HG03520 (cell line): ENCODE data around the gene TP53I13.
A peak's percentile ranks its signal among the peaks of the same experiment; 100 is the strongest.

Experiments used
- ATAC-seq: cut with Tn5 transposase; IDR thresholded peaks from one replicate; pipeline ENCODE4 v1.9.1; 2021; ENCODE audit warnings: mild to moderate bottlenecking, moderate library complexity; ENCODE audit not compliant: unreplicated experiment

Gene TP53I13

GRCh38 chr17:29566473-29567303, 1.8 kb upstream of the TP53I13 start, which contains the start of gene ABHD15:
TSS of gene ABHD15 (minus strand) at chr17:29567037. CDS start at chr17:29566966, 71 bp downstream.
- ATAC-seq, result no peak

DNA sequence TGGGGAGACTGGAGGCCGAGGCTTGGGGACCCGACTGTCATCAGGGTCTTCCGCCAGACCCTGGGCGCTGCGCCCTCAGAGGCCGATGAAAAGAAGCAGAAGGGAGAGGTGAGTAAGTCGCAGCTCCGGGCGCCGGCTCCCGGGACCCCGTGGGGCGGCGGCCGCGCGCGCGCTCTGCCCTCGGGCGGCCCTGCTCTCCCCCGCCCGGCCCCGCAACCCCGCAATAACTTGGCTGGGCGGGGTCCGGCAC, 1.3 kb upstream of the TP53I13 start:
- ATAC-seq, result no peak

GRCh38 chr17:29567554-29568330, 759 bp upstream of the TP53I13 start:
- peak; percentile 44 for ATAC-seq

- no peak for ATAC-seq
Measured at GRCh38 chr17:29569245-29569950, 897 bp downstream of the TP53I13 start.

GRCh38 chr17:29570521-29570920, 2.0 kb downstream of the TP53I13 start:
- no peak for ATAC-seq

- ATAC-seq, result no peak
Measured at GRCh38 chr17:29571486-29571882, 3.0 kb downstream of the TP53I13 start.

GRCh38 chr17:29571883-29572681, 3.6 kb downstream of the TP53I13 start:
- no peak for ATAC-seq

- no peak for ATAC-seq
Measured at GRCh38 chr17:29572691-29573557, 4.4 kb downstream of the TP53I13 start.

DNA sequence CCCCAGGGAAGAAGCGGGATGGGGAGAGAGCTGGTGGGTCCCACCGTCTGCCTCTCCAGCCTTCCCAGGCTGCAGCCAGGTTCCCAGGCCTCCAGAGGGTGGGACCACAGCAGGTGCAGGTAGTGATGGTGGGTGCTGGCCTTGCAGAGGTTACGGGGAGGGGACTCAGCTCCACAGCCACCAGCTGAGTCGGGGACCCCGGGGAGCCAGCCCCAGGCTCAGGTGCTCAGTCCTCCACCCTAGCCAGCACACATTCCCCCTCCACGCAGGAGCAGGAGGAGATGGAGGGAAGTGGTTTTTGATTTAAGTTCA, 5.0 kb downstream of the TP53I13 start:
- ATAC-seq, result no peak

DNA sequence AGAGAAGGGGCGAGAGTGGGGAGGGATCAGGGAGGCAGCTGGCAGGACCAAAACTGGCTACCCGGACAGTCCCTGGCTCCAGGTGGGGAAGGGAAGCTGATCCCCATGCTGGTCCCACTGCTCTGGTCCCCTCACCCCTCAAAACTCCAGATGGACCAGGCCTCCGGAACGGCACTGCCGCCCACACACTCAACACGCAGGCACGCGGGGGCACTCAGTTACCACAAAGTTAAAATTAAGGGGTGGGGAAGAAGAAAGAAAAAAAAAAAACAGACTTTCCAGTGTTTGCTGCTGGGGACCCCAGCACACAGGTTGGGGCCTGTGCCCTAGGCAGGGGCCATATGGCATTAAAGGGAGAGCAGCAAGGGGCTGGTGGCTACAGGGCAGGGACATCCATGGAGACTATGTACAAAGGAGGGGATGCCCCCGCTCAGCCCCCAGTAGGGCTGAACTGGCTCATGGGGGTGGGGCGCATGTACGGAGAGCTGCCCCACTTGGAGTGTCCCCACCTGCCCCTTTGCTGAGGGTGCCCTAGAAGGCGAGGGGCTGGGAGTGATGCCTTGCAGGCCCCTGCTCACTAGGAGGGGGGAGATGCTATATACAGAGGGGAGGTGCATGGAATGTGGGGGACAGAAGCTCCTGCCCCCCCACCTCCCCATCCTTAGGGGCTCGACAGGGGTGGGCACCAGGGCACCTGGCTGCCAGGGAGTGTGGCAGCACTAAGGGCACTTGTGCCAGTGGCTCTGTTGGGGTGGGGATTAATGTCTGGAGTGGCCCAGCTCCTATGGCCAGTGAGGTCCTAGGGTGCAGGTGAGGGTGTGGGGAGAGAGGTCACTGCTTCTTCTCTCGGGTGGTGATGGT, 5.6 kb downstream of the TP53I13 start:
- ATAC-seq, result no peak

DNA sequence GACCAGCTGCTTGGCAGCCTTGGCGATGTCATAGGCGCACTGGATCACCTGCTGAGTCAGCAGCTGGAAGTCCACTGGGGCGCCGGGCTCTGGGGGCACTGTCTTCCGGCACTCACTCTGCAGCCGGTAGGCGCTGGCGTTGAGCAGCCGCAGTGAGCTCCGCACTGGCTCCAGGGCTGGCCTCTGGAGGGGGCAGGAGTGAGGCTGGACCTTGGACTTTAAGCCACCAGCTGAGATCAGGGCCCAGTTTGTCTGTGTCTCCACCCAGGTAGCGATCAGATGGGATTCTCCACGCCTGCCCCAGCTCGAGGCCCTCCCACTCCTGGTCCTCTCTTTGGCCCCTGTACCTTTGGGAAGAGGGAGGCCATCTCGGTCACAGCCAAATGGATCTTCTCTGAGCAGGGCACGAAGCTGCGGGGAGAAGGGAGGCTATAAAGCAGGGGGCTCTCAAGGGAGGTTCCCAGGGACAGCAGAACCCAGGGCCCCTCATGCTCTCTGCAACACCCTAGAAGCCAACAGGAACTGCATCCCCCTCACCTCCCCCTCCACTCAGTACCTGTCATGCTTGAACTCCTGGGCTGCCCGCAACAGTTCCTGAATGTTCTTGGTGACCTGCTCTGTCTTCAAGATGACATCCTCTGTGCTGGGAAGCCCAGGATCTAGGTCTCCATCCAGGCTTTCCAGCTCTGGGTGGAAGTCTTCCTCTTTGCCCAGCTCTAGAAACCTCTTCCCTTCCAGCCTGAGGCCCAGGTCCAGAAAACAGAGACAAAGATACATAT, 6.4 kb downstream of the TP53I13 start:
- ATAC-seq, result no peak

DNA sequence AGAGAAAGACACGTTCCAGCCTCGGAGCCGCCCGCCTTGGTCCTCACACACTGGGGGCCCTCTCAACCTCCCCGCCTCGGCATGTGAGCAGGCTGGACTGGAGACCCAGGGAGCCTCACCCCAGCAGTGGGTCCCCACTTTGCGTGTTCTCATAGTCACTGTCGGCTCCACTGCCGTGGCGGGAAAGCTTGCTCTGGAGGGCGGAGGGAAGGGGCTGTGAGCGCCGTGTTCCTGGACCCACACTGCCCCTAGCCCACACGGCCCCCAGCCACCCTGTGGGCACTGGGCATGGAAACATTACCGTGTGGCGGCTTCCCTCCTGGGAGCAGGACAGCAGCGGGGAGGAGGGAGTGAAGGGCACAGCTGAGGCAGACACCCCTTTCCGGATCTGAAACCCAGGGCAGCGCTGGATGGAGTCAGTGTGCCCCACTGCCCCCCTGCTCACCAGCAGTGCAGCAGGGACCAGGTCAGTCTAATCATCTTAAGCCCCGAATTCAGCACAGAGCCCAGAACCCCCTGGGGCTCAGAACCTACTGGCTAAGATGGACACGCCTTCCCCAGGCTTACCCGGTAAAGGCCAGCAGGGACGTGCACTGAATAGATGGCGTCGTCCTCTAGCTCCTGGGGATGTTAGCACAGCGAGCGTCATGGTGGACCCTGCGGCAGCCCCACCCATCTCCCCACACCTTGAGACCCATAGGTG, 7.2 kb downstream of the TP53I13 start:
- no peak for ATAC-seq

GRCh38 chr17:29576214-29577000, 7.9 kb downstream of the TP53I13 start:
- no peak for ATAC-seq

DNA sequence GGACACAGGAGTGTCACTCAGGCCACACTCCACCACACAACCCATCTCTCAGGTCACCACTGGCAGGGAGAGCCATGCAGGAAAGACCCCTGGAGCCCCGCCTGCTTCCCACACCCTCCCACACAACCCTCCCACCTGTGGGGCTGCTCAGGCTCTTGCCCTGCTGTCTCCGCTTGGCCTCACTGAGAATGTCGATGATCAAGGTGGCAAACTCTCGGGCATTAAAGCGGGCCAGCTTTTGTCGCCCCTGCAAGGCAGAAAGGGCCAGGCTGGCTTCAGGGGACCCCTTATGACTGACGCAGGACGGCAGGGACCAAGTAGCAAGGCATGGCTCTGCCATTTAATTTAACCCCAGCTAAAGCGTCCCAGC, 8.5 kb downstream of the TP53I13 start:
- ATAC-seq, result no peak

- ATAC-seq, result no peak
Measured at GRCh38 chr17:29577385-29578211, 9.1 kb downstream of the TP53I13 start.
